ENCODE results near the gene PAX7. TPM values are rescaled to one million over a fixed set of nuclear protein-coding genes. Genes with fewer than 3 reads are reported as not detected.

Gene PAX7
- total and polyA plus RNA-seq, 2 of the 4 experiments (the other 2 are of a cell fraction) = not detected

DNA sequence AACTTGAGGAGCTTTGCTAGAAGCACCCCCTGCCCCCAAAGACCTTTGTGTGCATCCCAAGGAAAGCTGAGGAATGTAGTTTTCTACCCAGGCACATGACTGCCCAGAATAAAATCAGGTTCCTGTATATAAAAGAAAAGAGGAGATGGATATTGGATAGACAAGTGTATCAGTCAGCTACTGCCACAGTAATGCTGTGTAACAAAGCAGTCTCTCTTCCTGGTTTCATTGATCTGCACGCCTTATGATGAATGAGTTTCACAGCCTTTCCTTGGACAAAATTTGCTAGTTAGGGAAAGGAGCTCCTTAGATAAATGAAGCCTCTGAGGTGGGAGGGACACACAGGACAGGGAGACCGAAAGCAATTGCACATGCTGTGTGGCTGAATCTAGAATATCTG lies 120.0 kb downstream of the PAX7 start:
- ATAC-seq (ENCODE audit: low read depth) (no peak), DNase-seq (no peak)
- WGBS, 2 experiments (ENCODE audit: extremely low coverage in 2 of 2, insufficient read length in 1 of 2) = no CpG with 5 or more reads among the region's 2 CpGs
- BruUV-seq (replicated peaks) = no TSS peak
- Histone ChIP-seq H4K5ac (ENCODE audit: low read depth, low read length) (no peak overlapping the region), H3K27ac (ENCODE audit: insufficient read depth, low read length) (no peak overlapping the region), H4K8ac (ENCODE audit: low read depth in 2 of 2, low read length in 2 of 2) (no peak overlapping the region), H3K79me1 (ENCODE audit: low read depth in 1 of 2, low read length in 2 of 2) (no peaks in the 10 kb centered on the region), H3K9me1 (ENCODE audit: insufficient read depth, low read length) (no peaks in the 10 kb centered on the region), H4K91ac (ENCODE audit: insufficient read depth, low read depth, low read length) (no peak overlapping the region), H4K20me1 (ENCODE audit: insufficient read depth, low read length) (no peaks in the 10 kb centered on the region), H3K4me2 (ENCODE audit: low read depth, low read length) (no peak overlapping the region), H3K4ac (ENCODE audit: low read depth, low read length) (no peak overlapping the region), H3K27me3 (ENCODE audit: control insufficient read depth, insufficient read depth, low read length) (no peaks in the 10 kb centered on the region), H3K56ac (ENCODE audit: extremely low read depth, insufficient read depth, low read length) (no peak overlapping the region), H3K4me3 (ENCODE audit: insufficient read depth, low read depth, low read length) (no peak overlapping the region), H2AK5ac (ENCODE audit: low read depth, low read length) (no peak overlapping the region), H3K14ac (replicated peaks; ENCODE audit: low read depth, low read length) (no peak overlapping the region), H3K23ac (ENCODE audit: low read depth, low read length) (no peak overlapping the region), H2AK9ac (replicated peaks; ENCODE audit: low read depth, low read length, poor library complexity) (no peak overlapping the region), H2BK120ac (ENCODE audit: low read depth, low read length) (no peak overlapping the region), H3K36me3 (ENCODE audit: control insufficient read depth, insufficient read depth, low read length) (no peaks in the 10 kb centered on the region), H2BK20ac (ENCODE audit: low read depth, low read length) (no peak overlapping the region), H3K18ac (ENCODE audit: low read depth, low read length) (no peak overlapping the region), H2BK5ac (ENCODE audit: low read depth, low read length, poor library complexity, severe bottlenecking) (no peak overlapping the region), H3K4me1 (ENCODE audit: control insufficient read depth, insufficient read depth, low read length) (no peaks in the 10 kb centered on the region), H2AFZ (replicated peaks; ENCODE audit: low read length, poor library complexity) (no peak overlapping the region), H3K9ac (ENCODE audit: low read depth, low read length) (no peak overlapping the region), H2BK15ac (ENCODE audit: low read depth, low read length) (no peak overlapping the region), H3K9me3 (ENCODE audit: control insufficient read depth, insufficient read depth, low read length) (no peaks in the 10 kb centered on the region)
- in situ Hi-C loops (cut with MboI; ENCODE audit: low sequenced_read_pairs) (no loop called here), intact Hi-C loops (cut with micrococcal nuclease) (no loop called here), dilution Hi-C loops (cut with HindIII; ENCODE audit: low sequenced_read_pairs, unreplicated experiment) (no loop called here)
- TF ChIP-seq RAD21 (IDR thresholded peaks at IDR 0.05; ENCODE audit: low read length) = no peak
- TF ChIP-seq, protein P1, sequence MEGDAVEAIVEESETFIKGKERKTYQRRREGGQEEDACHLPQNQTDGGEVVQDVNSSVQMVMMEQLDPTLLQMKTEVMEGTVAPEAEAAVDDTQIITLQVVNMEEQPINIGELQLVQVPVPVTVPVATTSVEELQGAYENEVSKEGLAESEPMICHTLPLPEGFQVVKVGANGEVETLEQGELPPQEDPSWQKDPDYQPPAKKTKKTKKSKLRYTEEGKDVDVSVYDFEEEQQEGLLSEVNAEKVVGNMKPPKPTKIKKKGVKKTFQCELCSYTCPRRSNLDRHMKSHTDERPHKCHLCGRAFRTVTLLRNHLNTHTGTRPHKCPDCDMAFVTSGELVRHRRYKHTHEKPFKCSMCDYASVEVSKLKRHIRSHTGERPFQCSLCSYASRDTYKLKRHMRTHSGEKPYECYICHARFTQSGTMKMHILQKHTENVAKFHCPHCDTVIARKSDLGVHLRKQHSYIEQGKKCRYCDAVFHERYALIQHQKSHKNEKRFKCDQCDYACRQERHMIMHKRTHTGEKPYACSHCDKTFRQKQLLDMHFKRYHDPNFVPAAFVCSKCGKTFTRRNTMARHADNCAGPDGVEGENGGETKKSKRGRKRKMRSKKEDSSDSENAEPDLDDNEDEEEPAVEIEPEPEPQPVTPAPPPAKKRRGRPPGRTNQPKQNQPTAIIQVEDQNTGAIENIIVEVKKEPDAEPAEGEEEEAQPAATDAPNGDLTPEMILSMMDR (conservative IDR thresholded peaks at IDR 0.05; ENCODE audit: low read depth, low read length) = no peak
- no peak for TF ChIP-seq MXI1 (IDR thresholded peaks at IDR 0.05; ENCODE audit: borderline replicate concordance, low read depth, low read length)
- TF ChIP-seq NFE2L2 (IDR thresholded peaks at IDR 0.05; ENCODE audit: low read depth, low read length) = no peak
- no peak for TF ChIP-seq BHLHE40 (IDR thresholded peaks at IDR 0.05; ENCODE audit: low read depth, low read length)
- TF ChIP-seq, protein P2, sequence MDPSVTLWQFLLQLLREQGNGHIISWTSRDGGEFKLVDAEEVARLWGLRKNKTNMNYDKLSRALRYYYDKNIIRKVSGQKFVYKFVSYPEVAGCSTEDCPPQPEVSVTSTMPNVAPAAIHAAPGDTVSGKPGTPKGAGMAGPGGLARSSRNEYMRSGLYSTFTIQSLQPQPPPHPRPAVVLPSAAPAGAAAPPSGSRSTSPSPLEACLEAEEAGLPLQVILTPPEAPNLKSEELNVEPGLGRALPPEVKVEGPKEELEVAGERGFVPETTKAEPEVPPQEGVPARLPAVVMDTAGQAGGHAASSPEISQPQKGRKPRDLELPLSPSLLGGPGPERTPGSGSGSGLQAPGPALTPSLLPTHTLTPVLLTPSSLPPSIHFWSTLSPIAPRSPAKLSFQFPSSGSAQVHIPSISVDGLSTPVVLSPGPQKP (IDR thresholded peaks at IDR 0.05; ENCODE audit: borderline replicate concordance, low read depth, low read length) = no peak
- no peak for TF ChIP-seq RFX5 (IDR thresholded peaks at IDR 0.05; ENCODE audit: low read depth, low read length)
- TF ChIP-seq FOS (IDR thresholded peaks at IDR 0.05; ENCODE audit: low read depth, low read length) = no peak
- no peak for TF ChIP-seq CHD1 (IDR thresholded peaks at IDR 0.05; ENCODE audit: low read depth, low read length)
- TF ChIP-seq RCOR1 (IDR thresholded peaks at IDR 0.05; ENCODE audit: insufficient replicate concordance, low read length) = no peak
- TF ChIP-seq POLR2A (IDR thresholded peaks at IDR 0.05; ENCODE audit: low read depth, low read length) = no peak
- POLR2A ChIA-PET (ENCODE audit: unreplicated experiment) = no interaction called here
- CTCF ChIA-PET = no interaction called here

Data from IMR-90 (cell line).